Measurements from ENCODE around the gene FBN1.

DNA sequence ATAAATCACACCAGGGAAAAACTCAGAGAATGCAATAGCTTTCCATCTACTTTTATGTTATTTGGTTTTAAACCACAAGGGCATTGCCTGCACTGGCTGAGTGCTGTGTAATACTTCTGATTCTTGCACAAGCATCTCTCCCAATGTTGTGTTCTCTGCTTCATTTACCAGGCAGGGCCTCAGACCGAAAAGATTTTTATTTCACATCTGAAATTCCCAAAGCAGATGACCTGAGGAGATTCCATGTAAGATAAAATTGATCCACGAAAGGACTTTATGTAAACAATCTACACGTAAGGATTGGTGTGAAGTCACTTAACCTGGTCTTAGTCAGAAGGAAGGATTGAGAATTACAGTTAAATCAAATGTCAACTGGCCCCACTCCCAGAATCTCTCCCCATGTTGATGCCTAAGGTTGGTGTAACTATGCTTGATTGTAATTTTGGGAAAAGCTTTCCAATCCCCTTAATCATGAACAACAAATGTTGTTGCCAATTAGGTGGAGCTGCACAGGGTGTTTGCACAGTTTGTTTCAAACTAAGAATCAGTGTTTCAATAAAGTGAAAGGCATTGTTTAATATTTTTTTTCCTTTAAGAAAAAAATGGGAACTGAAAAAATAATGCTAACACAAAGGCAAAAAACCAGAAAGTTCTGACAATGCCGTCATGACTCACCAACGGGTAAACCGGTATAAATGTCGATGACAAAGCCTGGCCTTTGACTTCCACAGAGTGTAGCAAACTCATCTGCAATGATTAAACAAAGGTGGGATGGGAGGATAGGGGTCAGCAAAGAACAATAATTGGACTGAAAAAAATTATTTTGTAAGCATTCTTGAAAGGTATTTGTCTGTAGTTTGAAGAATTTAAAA lies 185.7 kb downstream of the FBN1 start:
- TF ChIP-seq CEBPB (IDR thresholded peaks at IDR 0.05): no peak
- TF ChIP-seq, protein P1, sequence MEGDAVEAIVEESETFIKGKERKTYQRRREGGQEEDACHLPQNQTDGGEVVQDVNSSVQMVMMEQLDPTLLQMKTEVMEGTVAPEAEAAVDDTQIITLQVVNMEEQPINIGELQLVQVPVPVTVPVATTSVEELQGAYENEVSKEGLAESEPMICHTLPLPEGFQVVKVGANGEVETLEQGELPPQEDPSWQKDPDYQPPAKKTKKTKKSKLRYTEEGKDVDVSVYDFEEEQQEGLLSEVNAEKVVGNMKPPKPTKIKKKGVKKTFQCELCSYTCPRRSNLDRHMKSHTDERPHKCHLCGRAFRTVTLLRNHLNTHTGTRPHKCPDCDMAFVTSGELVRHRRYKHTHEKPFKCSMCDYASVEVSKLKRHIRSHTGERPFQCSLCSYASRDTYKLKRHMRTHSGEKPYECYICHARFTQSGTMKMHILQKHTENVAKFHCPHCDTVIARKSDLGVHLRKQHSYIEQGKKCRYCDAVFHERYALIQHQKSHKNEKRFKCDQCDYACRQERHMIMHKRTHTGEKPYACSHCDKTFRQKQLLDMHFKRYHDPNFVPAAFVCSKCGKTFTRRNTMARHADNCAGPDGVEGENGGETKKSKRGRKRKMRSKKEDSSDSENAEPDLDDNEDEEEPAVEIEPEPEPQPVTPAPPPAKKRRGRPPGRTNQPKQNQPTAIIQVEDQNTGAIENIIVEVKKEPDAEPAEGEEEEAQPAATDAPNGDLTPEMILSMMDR (IDR thresholded peaks at IDR 0.05): no peak
- no peak for TF ChIP-seq RAD21 (conservative IDR thresholded peaks at IDR 0.05 in 1 of 2, IDR thresholded peaks at IDR 0.05 in 1 of 2)
- no peak for TF ChIP-seq SREBF2 (IDR thresholded peaks at IDR 0.05)
- TF ChIP-seq, protein P2, sequence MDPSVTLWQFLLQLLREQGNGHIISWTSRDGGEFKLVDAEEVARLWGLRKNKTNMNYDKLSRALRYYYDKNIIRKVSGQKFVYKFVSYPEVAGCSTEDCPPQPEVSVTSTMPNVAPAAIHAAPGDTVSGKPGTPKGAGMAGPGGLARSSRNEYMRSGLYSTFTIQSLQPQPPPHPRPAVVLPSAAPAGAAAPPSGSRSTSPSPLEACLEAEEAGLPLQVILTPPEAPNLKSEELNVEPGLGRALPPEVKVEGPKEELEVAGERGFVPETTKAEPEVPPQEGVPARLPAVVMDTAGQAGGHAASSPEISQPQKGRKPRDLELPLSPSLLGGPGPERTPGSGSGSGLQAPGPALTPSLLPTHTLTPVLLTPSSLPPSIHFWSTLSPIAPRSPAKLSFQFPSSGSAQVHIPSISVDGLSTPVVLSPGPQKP (IDR thresholded peaks at IDR 0.05; ENCODE audit: low read depth, low read length): no peak
- TF ChIP-seq RCOR1 (IDR thresholded peaks at IDR 0.05; ENCODE audit: low read depth, low read length): no peak
